ENCODE measurements around the gene CHD6.

- TF ChIP-seq POLR2A (IDR thresholded peaks at IDR 0.05; ENCODE audit: low read depth, low read length) (no peak), POLR2AphosphoS5 (IDR thresholded peaks at IDR 0.05; ENCODE audit: low read depth, low read length) (no peak), TAF1 (IDR thresholded peaks at IDR 0.05; ENCODE audit: low read depth, low read length) (no peak), SPI1 (IDR thresholded peaks at IDR 0.05; ENCODE audit: low read depth, low read length) (no peak)
These were observed 55.1 kb downstream of the CHD6 start for GRCh38 chr20:41563087-41563486.

All from GM12891 (cell line).